Epidermal melanocyte (primary cell): ENCODE measurements around the gene RAB11FIP5.
A peak's percentile ranks its signal among the peaks of the same experiment; 100 is the strongest.
"Not testable (repeated sequence)": the region's sequence is repeated elsewhere in the genome, so short reads cannot be mapped to it uniquely, and the experiment has no call there.

Experiments
- DNase-seq: peaks from one replicate; pipeline ENCODE4 v3.0.0; 2011; ENCODE audit warnings: low spot score; ENCODE audit not compliant: insufficient read length

Gene RAB11FIP5

GRCh38 chr2:73110168-73111072 lies 2.3 kb downstream of the RAB11FIP5 start:
- no peak for DNase-seq

DNA sequence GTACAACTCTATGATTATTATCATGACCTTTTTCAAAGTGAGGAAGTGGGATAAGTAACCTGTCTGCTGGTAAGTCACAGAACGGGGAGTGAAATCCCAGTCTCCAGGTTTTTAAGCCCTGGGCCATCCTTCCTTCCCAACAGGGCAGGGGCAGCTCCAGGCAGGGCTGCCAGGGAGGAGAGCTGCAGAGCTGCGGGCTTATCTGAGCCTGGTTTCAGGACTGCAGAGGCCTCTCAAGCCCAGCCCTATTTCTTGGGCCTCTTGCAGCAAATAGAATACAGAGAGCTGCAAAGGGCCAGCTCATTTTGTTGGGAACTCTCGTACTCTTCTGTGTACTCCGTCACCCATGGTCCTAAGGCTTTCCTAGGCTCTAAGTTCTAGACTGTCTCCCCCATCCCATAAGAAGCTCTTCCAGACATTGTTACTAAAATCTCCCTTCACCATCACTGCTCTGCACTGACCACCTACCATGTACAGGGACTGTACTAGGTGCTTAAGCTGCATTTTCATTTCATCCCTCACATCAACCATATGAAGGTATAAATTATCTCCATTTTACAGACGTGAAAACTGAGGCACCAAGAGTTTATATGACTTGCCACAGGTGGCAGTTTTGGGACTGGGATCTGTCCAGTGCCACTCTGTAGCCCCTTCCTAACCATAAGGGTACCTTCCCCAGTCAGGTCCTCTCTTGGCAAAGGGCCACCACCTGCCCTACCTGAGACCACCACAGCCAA lies 3.1 kb downstream of the RAB11FIP5 start:
- DNase-seq = no peak

DNA sequence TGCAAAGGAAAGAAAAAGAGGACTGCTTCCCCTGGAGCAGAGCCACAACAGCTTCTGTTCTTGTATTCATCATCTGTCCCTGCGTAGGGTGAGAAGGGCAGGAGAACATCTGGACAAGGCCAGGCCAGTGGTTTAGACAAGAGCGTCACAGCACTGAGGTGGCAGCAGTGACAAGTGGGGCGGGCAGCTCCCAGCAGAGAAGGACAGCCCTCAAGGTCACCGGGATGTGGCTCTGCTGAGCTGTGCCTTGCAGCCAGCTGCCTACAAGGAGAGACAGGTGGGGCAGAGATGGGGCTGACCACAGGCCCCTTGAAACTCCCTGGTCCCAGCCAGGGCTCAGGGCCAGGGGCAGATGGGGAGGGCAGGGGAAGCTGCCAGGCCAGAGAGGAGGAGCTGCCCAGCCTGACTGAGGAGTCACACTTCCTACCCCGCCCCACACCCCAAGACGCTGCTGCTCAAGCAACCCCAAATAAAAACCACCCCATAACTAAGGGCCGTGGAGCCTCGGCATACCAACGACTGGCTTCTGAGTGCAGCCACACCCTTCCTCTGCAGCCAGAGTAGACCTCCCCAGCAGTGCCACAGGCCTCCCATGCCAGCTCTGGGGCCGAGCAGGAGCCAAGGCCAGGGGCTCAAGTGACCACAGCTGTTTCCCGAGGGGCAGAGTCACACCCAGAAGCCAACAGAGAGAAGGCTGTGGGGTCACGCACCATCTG lies 5.4 kb downstream of the RAB11FIP5 start:
- DNase-seq = no peak

DNA sequence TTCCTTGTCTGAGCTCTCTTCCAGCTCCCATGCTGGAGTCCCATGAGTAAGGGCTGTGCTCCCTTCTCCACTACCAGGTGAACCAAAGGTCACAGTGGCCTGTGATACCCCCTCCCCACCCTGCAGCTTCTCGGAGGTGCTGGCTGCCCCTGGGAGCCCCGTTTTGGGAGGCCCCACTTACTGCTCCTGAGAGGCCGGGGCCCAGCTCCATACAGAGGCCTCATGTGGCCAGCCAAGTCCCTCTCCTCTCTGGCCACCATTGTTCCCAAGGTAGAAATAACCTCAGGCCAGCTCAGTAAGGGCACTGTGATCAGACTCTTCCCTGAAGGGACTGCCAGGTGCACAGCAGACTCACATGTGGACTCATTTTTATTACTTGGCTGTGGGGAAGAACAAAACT lies 6.0 kb downstream of the RAB11FIP5 start:
- DNase-seq = no peak

GRCh38 chr2:73105511-73105971 lies 7.2 kb downstream of the RAB11FIP5 start:
- DNase-seq = no peak

DNA sequence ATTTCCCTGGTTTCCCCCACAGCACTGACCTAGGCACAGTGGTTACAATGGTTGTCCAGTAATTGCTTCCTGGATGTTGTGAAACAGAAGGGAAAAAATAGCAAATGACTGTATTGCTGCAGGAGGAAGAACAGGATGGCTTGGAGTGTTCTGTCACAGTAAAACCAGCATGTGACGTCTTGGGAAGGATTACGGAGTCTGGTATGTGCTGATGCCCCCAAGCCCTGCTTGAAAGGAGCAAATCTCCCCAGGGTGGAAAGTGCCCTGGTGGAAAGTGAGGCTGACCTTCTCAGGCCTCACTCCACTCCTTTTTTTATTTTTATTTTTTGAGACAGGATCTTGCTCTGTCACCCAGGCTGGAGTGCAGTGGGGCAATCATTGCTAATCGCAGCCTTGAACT lies 7.8 kb downstream of the RAB11FIP5 start:
- no peak for DNase-seq

DNA sequence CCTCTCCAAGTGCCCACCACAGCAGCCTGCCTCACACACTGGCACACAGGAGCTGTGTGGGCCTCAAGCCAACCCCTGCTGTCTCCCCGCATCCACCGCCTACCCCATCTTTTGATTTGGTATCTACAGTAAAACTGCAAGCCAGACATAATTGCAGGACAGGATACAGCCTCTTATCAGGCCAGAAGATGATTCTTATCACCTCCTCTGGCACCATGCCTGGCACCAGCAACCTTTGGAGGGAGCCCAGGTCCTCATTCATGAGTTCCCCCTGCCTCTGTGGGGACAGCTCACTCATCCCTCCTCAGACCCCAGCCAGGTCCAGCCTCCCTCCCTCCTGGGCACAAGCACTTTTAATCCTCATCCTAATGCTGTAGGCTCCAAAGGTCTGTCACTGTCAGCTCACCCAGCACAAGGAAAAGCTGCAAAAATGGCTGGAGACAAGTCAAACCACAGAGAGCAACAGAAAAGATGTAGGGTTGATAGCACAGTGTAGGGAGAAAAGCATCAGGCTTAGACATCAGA lies 9.7 kb downstream of the RAB11FIP5 start:
- no peak for DNase-seq

- no peak for DNase-seq
Measured at GRCh38 chr2:73101626-73102256, 11.0 kb downstream of the RAB11FIP5 start.

GRCh38 chr2:73100956-73101355 lies 11.8 kb downstream of the RAB11FIP5 start:
- DNase-seq = no peak

DNA sequence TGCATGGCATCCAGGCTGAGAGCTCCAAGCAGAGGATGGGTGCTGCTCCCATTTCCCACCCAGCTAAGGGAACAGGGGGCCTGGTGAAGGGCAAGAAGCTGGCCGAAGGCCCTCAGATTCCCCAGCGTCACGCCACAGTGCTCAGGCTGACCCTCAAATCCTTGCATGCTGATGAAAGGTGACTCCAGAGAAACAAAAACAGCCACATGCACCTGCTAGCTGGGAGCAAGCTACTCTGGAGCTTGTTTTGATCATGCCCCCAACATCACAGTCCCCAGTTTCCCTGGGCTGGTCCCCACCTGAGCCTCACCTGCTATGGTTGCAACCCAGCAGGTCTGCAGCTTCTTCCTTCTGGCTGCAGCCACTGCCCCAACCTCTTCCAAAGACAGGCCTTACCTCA lies 13.3 kb downstream of the RAB11FIP5 start:
- DNase-seq = no peak

- DNase-seq = no peak
Measured at GRCh38 chr2:73095910-73096309, 16.8 kb downstream of the RAB11FIP5 start.

GRCh38 chr2:73093601-73094218 lies 19.0 kb downstream of the RAB11FIP5 start:
- DNase-seq = not testable (repeated sequence)

GRCh38 chr2:73092146-73092783 lies 20.5 kb downstream of the RAB11FIP5 start:
- no peak for DNase-seq

DNA sequence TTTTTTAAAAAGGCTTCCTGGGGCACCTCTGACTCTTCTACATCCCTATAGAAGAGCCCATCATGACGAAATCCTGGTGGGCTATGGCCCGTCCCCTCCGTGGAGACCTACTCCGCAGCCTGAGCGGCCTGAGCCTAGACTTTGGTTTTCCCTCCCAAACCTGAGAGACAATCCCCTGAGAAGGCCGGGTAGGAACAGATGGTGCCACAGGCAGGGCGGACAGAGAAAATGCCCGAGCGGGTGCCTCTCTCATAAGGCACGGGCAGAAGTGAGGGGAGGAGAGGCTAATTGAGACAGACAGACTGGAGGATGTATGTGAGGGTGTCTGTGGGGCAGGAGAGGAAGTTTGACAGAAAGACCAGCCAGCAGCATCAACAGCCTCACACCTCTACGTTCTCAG lies 21.1 kb downstream of the RAB11FIP5 start:
- DNase-seq = no peak

DNA sequence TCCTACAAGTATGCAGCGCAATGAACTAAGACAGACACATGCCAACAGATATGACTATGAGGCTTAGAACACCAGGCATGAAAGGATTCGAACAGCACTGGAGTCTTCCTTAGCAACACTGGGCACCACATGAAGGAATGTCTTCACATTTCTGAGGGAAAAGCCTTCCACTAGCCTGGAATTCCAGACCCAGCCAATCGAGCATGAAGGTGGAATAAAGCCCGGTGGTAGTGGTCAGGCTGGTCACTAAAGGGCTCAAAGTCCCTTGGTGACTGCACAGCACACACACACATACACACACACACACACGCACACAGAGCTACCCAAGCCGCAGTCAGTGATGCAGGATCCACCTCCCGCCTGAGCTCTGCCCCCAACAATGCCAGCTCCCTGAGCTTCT lies 21.6 kb downstream of the RAB11FIP5 start:
- DNase-seq = no peak

DNA sequence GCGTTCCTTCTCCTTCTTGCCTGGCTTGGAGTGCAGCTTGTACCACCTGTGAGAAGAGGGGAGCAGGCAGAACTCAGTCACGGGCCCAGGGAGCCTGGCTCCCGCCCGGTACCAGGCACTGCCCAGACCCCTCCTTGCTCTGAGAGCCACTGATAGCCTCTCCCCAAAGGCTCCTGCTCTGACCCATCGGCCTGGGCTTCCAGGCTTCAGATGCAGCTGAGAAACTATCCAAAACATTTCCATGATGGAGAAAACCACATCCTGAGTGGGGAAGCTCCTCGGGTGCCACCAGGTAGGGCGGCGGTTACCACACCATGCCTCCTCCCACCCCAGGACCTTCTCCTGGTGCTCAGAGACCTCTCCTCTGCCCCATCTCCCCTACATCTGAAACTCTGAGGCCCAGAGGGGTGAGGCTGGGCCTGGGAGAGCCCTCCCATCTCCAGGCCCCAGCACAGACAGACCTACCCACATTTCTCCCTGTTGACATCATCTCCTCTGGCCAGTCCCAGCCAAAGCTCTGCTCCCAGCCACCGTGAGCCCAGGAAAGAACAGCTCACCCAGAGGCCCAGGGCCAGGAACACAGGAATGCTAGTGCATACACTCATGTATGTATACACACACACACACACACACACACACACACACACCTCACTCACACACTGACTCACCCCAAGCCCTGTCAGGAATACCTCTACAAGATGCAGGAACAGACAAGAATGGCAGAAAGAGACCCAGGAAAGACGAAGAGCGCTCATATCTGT lies 23.3 kb downstream of the RAB11FIP5 start:
- peak; percentile 79 for DNase-seq

DNA sequence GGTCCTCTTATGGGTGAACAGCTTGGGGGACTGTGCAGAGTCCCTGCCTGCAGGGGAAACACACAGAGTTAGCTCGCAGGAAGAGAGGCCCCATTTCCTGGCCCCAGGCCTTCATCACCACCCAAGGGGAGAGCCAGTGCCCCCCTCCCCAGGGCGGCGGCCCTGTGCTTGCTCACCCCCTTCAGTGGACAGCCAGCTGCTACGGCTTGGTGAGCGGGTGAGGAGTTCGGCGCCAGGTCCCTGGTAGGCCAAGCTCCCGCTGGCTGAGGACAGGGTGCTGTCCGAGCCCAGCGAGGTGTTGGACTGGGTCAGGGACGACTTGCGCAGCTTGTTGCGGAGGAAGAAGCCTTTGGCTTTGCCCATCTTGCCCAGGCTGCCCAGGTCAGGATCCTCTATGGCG lies 24.0 kb downstream of the RAB11FIP5 start:
- DNase-seq = no peak

- DNase-seq = no peak
Measured at GRCh38 chr2:73088211-73088610, 24.5 kb downstream of the RAB11FIP5 start.

DNA sequence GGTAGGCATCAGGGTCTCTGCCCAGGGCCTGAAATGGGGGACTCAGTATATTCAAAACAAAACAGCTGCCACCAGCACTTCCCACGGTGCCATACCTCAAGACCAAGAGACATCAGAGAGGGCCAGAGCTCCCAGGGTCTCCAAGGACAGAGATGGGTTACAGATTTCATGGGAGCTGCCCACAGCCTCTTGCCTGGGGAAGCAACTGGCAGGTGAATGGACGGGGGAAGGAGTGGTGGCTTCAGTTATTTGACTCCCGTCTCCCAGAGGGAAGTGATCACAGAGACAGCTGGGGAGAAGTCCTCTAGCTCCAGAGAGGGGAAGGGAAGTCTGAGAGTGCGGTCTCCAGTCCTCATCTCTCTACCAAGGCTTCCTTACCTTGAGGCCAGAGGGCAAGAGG lies 25.4 kb downstream of the RAB11FIP5 start:
- no peak for DNase-seq
